NCI-H748 (cell line): ENCODE results near the gene UEVLD.

Source experiments
- DNase-seq: peaks from one replicate; lab custom pipeline; 2025; ENCODE audit not compliant: unreplicated experiment; lab: John Stamatoyannopoulos, UW

UEVLD gene

DNA sequence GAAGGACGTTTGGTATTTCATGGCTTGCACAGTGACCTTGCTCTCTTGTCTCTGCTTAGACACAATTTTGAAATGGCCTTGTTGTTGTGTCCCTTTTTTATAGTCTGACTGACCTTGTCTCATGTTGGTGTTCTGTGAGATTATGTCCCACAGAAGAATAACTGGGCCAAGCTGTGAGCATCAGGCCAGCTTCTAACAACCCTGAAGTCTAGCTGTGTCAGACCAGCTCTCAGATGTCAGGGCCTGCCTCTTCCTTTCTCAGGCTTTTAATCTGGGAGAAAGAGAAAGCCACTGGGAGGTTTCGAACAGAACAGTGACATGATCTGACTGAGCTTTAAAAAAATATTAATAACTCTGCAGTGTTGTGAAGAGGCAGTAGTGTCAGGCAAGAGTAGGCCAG lies 2.0 kb upstream of the UEVLD start:
- no peak for DNase-seq

DNA sequence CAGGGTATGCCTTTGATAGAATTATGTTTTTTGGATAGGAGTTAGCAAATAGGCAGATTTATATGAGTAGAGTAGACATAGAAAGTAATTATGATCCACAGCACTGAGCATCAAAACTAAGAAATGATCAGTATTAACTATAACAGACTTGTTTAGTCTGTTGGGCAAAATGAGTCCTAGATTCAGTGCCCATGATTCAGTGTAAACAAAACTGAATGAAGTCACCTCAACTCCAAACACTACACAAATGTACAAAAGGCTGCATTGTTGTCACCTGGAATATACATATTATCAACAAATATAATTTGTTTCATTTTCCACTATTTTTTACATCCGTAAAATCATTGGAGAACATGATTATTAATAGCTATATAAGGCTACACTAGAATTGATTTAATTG lies 6.7 kb downstream of the UEVLD start:
- no peak for DNase-seq

DNA sequence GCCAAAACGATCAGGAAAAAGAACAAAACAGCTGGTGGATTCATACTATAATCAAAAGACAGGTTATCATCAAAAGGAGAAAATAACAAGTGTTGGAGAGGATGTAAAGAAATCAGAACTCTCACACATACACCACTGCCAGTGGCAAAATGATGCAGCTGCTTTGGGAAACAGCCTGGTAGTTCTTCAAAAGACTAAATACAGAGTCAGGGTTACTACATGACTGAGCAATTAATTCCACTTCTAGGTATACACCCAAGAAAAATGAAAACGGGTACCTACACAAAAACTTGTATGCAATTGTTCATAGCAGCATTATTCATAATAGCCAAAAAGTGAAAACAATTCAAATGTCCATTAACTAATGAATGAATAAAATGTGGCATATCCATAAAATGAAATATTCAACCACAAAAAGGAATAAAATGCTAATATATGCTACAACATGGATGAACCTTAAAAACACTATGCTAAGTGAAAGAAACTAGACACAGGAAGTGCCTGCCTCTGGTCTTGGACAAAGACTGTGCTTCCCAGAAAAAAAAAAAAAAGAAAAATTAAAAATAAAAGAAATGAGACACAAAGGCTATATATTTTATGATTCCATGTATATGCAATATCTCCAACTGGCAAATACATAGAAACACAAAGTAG lies 8.3 kb downstream of the UEVLD start:
- no peak for DNase-seq

DNA sequence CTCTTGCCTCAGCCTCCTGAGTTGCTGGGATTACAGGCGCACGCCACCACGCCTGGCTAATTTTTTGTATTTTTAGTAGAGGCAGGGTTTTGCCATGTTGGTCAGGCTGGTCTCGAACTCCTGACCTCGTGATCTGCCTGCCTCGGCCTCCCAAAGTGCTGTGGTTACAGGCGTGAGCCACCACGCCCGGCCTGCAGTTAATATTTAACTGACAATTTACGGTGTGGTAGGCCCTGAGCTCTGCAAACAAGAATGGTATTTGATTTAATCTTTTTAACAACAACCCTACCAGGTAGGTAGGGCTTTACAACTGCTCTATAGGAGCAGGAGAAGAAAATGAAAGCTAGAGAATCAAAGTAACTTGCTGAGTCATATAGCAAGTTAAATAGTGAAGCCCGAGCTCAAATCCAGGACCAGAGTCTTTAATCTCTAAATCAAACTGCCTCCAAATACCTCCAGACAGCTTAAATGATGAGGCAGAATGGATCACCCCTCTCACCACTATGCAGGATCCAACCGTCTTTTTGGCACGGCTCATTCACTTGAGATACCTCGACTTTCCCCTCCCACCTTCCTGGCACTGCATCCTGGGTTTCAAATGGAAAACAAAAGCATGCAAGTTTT lies 9.4 kb downstream of the UEVLD start:
- no peak for DNase-seq

DNA sequence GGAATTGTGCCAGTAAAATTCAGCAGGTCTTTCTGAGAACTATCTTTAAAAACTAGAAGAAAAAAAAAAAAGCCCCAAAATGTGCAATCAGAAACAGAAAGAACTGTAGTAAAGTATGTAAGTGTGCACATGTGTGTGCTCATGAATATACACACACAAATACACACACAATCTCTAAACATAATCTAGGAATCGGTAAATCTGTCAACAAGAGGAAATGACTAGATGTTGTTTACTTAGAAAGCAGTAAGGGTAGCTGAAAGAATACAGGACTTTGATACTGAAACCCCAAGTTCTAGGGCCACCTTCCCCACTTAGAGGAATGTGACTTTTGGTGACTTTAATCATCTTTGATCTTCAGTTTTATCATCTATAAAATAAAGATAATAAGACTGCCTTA lies 13.2 kb downstream of the UEVLD start:
- no peak for DNase-seq

DNA sequence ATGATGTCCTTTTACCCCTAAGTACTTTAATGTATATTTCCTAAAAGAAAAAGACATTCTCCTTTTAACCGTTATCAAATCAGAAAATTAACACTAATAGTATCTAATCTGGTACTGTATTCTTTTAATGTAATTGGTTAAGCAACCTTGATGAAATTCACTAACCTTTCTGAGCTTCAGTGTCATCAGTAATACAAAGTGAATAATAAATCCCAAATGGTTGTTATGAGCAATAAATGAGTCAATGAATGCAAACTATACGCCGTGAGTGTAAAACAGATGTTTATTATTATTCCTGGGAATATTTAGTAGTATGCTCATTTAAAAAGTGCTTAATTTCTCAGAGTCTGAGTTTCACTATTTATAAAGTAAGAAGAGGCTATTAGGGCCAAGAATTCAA lies 21.5 kb downstream of the UEVLD start:
- DNase-seq: no peak

DNA sequence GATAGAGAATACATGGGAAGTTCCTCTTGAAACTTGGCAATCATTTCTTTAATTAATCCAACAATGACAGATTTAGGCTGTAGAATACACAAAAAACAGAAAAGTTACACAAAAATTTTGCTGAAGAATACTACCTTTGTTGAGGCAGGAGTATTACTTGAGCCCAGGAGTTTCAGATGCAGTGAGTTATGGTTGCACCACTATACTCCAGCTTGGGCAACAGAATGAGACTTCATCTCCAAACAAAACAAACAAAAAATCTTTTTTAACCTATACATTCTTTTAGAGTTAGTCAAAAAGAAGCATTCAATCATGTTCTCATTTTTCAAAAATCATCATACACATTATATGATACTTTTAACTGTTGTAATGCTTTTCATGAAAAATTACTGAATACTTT lies 22.1 kb downstream of the UEVLD start:
- DNase-seq: no peak

DNA sequence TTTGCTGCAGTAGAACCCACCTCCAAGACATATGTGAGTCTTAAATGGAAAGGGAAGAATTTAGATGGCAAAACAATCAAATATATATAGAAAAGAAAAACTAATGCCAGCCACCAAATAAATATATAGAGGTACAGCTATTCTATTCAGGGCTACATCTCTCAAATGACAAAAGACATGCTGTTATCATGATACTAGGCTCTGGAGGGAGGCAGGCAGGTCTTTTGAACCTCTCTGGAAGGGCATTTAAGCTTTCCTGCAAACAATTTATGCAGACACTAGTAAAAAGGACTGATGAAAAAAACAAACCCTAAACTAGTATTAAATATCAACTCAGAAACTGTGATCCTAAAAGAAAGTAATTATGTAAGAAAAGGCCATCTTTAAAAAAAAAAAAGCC lies 24.4 kb downstream of the UEVLD start:
- DNase-seq: no peak

DNA sequence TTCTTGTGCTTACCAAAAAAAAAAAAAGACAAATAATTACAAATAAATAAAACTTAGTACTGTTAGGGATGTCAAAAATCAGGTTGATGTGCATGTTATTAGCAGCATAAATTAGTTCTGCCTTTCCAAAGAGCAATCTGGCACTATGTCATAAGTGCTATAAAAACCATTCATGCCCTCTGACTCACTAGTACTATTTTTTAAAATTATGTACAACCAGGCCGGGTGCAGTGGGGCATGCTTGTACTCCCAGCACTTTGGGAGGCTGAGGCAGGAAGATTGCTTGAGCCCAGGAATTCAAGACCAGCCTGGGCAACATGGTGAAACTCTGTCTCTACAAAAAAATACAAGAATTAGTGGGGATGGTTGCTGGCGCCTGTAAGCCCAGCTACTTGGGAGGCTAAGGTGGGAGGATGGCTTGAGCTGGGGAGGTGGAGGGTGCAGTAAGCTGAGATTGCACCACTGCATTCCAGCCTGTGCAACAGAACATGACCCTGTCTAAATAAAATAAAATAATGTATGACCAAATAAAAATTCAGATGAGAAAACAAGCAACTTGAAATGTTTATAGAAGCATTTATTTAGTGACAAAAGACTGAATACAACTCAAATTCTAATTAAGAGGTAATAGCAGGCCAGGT lies 25.3 kb downstream of the UEVLD start:
- no peak for DNase-seq

DNA sequence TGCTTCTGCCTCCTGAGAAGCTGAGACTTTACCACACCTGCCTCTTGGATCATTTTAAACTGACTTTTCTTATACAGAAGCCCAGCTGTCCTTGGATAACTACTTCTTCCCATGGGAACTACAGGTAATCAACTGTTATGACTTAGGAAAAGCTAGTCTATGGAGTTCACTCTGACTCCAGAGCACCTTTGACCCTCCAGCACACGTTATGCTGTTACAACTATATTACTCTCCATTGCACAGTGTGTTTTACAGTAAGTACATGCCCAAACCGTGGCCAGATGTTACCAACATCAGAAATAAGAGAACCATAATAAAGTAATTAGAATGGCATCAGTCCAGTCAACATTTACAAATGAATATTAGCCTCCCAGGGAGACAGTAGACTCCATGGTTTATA lies 40.5 kb downstream of the UEVLD start:
- DNase-seq: no peak

DNA sequence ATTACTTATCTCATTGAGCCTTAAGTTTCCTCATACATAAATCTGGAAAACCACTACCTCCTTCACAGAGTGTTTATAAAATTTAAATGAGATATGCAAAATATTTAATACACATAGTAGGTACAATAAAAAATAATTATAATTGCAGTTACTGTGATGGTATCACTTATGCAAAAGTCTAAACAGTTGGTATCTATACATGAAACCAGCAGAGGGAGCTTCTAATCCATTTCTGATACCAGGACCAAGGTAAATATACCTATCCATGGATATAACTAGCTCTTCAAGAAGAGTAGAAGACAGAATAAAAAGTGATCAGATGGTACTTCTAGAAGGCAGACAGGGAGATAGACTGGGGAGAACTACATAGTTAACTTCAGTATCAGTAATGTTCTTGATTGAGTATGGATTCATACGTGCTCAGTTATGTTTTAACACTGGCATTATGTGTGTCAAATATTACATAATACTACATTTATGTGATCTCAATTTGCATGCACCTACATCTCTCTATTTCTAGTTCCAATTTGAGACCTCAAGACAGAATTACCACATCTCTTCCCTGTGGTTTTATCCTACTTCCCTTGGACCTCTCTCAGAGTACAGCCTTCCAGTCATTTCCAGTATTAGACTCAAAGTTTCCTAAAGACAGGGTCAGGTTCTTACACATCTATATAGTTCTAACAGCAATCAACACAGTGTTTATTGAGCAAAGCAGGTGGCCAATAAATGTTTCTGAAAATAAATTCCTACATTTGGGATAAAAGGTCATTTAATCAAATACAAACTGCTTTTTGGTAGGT lies 48.1 kb downstream of the UEVLD start:
- DNase-seq: peak; percentile 24

DNA sequence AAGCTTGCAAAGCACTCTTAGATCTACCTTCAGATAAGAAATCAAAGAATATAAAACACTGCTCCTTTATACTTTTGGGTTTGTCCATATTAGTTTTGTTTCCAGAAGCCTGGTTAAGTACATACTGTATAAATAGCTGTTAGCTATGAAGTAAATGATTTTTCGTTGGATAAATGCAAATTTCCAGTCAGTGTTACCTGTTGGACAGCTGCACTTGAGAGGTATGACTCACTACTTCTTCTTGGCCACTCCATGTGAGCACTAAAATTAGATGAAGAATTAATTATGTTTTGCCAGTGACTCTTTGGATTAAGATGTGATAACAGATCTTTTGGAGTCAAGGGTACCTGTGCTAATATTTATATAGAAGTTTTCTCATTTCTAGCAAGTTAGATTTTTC lies 52.3 kb downstream of the UEVLD start:
- DNase-seq: no peak

DNA sequence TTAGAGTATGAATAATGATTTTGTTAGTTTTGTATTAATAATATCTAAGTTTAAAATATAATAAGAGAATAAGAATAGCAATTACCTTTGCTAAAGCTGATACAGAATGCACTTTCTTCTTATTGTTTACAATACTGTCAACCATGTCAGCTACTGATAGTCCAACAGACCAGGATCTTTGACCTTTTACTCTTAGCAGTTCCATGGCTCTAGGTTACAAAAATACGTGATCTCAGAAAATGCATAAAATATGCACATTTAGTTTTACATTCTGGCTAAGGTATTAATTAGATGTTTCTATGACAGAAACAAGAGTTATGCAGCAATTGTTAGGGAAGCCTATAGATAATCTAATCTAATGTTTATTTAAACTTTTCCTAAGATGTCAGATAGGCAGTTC lies 54.3 kb downstream of the UEVLD start:
- DNase-seq: no peak

DNA sequence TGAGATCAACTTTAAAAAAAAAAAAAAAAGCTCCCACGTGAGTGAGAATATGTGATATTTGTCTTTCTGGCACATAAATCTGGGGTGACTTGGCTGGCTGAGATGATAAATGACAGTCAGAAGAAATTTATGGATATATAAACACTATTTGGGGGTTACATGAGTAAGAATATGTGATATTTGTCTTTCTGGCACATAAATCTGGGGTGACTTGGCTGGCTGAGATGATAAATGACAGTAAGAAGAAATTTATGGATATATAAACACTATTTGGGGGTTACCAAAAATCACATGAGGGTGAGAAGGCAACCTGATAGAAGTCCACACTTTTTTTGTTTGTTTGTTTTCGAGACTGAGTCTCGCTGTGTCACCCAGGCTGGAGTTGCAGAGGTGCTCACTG lies 55.2 kb downstream of the UEVLD start:
- DNase-seq: no peak

DNA sequence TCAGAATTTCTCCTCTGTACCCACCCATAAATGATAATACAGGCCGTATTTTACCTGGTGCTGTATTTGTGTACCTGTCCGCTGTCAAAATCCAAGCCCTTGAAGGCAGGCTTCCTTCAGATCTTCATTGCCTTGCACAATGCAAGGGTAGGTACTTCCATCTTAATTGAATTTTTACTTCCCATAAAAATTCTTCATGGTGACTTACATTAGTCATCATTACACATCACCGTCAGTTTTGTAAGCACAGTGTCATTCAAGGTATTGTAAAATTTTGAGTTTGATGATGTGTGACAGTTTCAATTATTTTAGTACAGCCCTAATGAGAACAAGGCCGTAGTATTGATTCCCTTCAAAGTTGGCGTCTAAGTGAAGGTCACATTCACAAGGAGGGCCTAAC lies 61.0 kb downstream of the UEVLD start:
- DNase-seq: no peak

DNA sequence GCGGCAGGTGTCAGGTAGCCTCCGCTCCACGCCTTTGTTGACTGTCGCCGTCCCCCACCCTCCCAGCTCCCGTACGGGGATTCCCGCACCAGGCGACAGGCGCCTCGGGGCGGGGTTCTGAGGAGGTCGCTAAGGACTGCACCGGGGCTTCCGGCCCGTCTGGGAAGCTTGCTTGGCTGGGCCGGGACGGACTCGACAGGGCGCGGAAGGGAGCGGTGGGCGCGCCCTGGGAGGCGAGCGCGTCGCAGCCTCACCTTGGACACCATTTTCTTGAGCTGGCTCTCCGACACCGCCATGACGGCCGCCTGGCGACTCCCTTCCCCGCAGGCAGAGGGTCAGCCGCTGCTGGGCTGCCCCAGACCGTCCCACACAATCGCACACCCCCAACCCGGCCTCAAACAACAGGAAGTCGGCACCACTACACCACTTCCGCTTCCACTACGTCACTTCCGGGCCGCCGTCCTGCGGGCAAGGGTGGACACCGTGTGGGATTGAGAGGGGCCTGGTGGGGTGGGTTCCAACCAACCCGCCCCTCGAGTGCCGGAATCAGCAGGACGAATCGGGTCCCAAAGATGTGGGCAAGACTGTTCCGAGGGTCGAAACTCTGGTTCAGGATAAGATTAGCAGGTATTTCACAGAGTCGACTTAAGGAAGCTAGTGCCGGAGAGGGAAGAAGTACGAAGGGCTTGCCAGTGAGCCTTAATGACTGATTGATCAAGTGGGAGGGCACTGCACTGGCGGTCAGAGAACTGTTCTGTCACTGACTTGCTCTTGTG lies 61.8 kb downstream of the UEVLD start, which contains the start of gene TSG101:
Gene TSG101 (minus strand): TSS at position 422 of the 776 bp plus-strand sequence. CDS start 126 bp downstream, at position 296.
- DNase-seq: peak; percentile 94

DNA sequence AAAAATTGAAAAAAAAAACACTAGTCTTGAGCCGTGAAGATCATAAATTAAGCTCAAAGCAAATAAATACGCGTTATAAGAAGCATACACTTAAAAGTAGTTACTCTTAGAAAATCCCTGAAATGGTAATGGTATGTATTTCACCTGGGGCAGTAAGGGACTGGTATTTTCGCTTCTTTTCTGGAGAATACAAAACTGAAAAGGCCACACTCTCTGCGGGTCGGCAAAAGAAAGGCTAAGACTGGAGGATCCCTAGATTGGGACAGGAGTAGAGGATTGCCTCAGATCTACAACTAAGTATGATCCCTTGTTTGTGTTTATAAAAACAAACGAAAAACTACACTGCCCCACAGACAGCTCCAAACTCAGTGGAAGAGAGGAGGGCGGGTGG lies 62.4 kb downstream of the UEVLD start:
- DNase-seq: no peak

DNA sequence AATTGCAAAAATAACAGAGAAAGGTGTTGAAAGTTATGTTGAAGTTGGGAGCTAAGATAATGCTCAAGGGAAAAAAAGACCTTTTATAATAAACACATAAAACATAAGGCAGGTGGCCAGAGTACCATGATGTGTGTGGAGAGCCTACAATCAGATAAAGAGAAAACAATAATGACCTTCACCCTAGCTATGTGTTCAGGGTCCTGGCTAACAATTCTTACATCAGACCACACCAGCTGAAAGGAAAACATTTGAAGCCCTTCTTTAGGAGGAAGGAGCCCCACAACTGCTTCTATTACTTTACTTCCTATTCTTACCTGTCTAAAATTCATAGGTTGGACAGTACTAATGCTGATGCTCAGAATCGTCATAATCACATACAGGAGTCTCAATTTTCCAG lies 64.3 kb downstream of the UEVLD start:
- DNase-seq: no peak

DNA sequence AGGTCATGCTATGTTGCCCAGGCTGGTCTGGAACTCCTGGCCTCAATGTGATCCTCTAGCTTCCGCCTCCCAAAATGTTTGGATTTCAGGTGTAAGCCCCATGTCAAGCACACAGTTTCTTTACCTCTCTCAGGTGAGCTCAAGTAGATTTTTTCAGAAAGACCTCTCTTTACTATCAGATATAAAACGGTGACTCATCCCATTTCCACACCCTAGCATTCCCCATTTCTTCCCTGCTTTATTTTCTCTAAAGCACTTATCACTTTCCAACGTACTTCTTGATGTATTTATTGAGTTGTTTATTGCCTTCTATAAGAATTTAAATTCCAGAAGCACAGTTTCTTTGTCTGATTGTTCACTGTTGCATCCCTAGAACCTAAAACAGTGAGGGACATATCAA lies 65.5 kb downstream of the UEVLD start:
- DNase-seq: no peak

DNA sequence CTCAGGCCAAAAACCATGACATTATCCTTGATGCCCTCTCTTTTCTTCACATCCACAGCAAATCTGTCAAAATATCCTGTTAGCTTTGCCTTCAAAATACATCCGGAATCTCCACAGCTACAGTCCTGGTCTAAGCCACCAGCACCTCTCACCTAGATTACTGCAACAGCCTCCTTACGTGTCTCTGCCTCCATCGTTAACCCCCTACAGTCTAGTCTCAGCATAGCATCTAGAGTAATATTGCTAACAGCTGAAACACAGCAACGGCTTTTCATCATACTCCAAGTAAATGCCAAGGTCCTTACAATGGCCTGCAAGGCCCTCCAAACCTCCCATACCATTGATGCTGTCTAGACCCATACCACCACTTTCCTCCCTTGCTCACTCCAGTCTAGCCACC lies 66.1 kb downstream of the UEVLD start:
- DNase-seq: no peak

DNA sequence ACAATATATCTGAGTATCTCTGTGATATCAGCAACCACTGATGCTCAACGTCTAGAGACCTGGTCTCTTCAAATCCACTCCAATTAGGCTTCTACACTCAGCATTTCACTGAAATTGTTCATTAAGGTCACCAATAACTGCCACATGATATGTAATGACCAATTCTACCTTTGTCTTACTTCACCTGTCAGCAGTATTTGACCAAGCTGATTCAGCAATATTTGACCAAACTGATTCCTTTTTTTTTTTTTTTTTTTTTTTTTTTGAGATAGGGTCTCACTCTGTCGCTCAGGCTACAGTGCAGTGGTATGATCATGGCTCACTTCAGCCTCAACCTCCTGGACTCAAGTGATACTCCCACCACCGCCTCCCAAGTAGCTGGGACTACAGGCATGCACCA lies 67.4 kb downstream of the UEVLD start:
- DNase-seq: no peak
